Ovary (tissue), 3 donors: Measurements from ENCODE around the gene IL23R.

Experiments
- EP300 ChIP-seq: sonication (generic); formaldehyde crosslinking; IDR thresholded peaks from one replicate; pipeline ENCODE4 v1.6.1; 2017; ENCODE audit warnings: antibody characterized with exemption
- POLR2A ChIP-seq: fragments of 450-650 bp; IDR thresholded peaks from one replicate; pipeline ENCODE4 v1.6.1; 2017; ENCODE audit warnings: antibody characterized with exemption, mild to moderate bottlenecking, moderate library complexity
- TF ChIP-seq, protein P1 (sequence below), 3 donors: fragments of 450-650 bp in 2 of 3; fragments of 200-600 bp in 1 of 3; IDR thresholded peaks; one replicate each; pipeline versions ENCODE4 v1.5.1 to v1.8.0; 2016 to 2022; ENCODE audit warnings: antibody characterized with exemption in 3 of 3, mild to moderate bottlenecking in 1 of 3
- donor health status: DM: no; HTN: no; CAD: no.

DNA sequence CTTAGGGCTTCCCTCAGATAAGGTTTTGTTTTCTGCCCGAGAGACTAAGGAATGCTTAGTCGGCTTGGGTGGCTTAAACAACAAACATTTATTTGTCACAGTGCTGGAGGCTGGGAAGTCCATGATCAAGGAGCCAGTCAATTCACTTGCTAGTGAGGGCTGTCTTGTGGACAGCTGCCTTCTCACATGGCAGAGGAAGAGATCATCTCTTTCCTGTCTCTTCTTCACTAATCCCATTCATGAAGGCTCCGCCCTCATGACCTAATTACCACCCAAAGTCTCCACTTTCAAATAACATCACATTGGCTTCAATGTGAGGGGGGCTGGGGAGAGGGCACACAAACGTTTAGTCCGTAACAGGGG is 90.9 kb downstream of the IL23R start:
- TF ChIP-seq, protein P1, sequence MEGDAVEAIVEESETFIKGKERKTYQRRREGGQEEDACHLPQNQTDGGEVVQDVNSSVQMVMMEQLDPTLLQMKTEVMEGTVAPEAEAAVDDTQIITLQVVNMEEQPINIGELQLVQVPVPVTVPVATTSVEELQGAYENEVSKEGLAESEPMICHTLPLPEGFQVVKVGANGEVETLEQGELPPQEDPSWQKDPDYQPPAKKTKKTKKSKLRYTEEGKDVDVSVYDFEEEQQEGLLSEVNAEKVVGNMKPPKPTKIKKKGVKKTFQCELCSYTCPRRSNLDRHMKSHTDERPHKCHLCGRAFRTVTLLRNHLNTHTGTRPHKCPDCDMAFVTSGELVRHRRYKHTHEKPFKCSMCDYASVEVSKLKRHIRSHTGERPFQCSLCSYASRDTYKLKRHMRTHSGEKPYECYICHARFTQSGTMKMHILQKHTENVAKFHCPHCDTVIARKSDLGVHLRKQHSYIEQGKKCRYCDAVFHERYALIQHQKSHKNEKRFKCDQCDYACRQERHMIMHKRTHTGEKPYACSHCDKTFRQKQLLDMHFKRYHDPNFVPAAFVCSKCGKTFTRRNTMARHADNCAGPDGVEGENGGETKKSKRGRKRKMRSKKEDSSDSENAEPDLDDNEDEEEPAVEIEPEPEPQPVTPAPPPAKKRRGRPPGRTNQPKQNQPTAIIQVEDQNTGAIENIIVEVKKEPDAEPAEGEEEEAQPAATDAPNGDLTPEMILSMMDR (IDR thresholded peaks at IDR 0.05) = no peak
- TF ChIP-seq POLR2A = no peak
- no peak for TF ChIP-seq EP300
